B cell (primary cell): Measurements from ENCODE around the gene VPS72. TPM values are rescaled to one million over a fixed set of nuclear protein-coding genes. Genes with fewer than 3 reads are reported as not detected.

Source experiments
- ATAC-seq: fragments of 200-7000 bp; cut with Tn5 transposase; one replicate; pipeline ENCODE4 v1.10.0; 2021; ENCODE audit warnings: low read depth, mild to moderate bottlenecking, moderate number of reproducible peaks, moderate library complexity
- CTCF ChIA-PET: fragments of 350-600 bp; sonication (Branson Sonifier 250); formaldehyde crosslinking; loops from one replicate; lab custom pipeline; 2021; ENCODE audit warnings: antibody characterized with exemption, inconsistent platforms; lab: Charles Lee
- POLR2A ChIA-PET: fragments of 350-600 bp; sonication (Branson Sonifier 250); formaldehyde crosslinking; loops from one replicate; lab custom pipeline; 2021; ENCODE audit warnings: antibody characterized with exemption; lab: Charles Lee
- DNase-seq: peaks from one replicate; pipeline ENCODE4 v3.0.0; 2013
- H2AFZ ChIP-seq: 2 replicates; pipeline ENCODE4 v1.6.1; 2012; ENCODE audit warnings: mild to moderate bottlenecking, low read depth, low read length; ENCODE audit not compliant: insufficient read depth, poor library complexity, severe bottlenecking
- H3K27ac ChIP-seq, 2 donors: 1 replicate in 1 of 2; 2 replicates in 1 of 2; pipeline ENCODE4 v1.5.1; 2012 to 2013; ENCODE audit warnings: low read length in 2 of 2, mild to moderate bottlenecking in 2 of 2, moderate library complexity in 1 of 2
- H3K27me3 ChIP-seq, 4 experiments: fragments of 200-600 bp in 1 of 4; sonication (generic) in 1 of 4; replicated peaks in 1 of 4; 1 replicate in 2 of 4; 2 replicates in 2 of 4; pipeline versions ENCODE4 v1.6.1 to v1.7.0; 2013 to 2016; ENCODE audit warnings: low read length in 3 of 4, mild to moderate bottlenecking in 2 of 4, mixed read lengths in 1 of 4, moderate library complexity in 1 of 4; ENCODE audit not compliant: insufficient read depth in 4 of 4, control insufficient read depth in 3 of 4; ENCODE audit errors: control extremely low read depth in 1 of 4
- H3K36me3 ChIP-seq, 2 experiments: replicated peaks in 1 of 2; 1 replicate in 1 of 2; 2 replicates in 1 of 2; pipeline versions ENCODE4 v1.6.1 to v1.7.1; 2013; ENCODE audit warnings: low read length in 1 of 2; ENCODE audit not compliant: insufficient read depth in 2 of 2, control insufficient read depth in 1 of 2; ENCODE audit errors: control extremely low read depth in 1 of 2, extremely low read depth in 1 of 2
- H3K4me1 ChIP-seq, 2 donors: fragments of 200-600 bp in 1 of 2; sonication (generic) in 1 of 2; 1 replicate in 1 of 2; 2 replicates in 1 of 2; pipeline versions ENCODE4 v1.5.1 to v1.6.1; 2013 to 2017; ENCODE audit warnings: low read length in 2 of 2; ENCODE audit not compliant: control insufficient read depth in 2 of 2, insufficient read depth in 2 of 2
- H3K4me2 ChIP-seq: replicated peaks from 2 replicates; pipeline ENCODE3; 2012; ENCODE audit warnings: mild to moderate bottlenecking, low read depth, low read length; ENCODE audit not compliant: poor library complexity, severe bottlenecking
- H3K4me3 ChIP-seq, 5 experiments: fragments of 200-600 bp in 1 of 5; sonication (generic) in 1 of 5; 1 replicate in 3 of 5; 2 replicates in 2 of 5; pipeline versions ENCODE4 v1.5.1 to v1.7.0; 2011 to 2016; ENCODE audit warnings: low read length in 4 of 5, mild to moderate bottlenecking in 4 of 5, low read depth in 2 of 5, control low read depth in 1 of 5, moderate library complexity in 1 of 5; ENCODE audit not compliant: insufficient read depth in 1 of 5; ENCODE audit errors: control extremely low read depth in 1 of 5, extremely low read depth in 1 of 5
- H3K79me2 ChIP-seq: fragments of 200-600 bp; sonication (generic); one replicate; pipeline ENCODE4 v1.6.0; 2016; ENCODE audit warnings: low read length; ENCODE audit not compliant: control insufficient read depth, insufficient read depth
- H3K9ac ChIP-seq: fragments of 200-600 bp; sonication (generic); 2 replicates; pipeline ENCODE4 v1.6.1; 2017; ENCODE audit warnings: mild to moderate bottlenecking, low read length, moderate library complexity
- H3K9me3 ChIP-seq, 3 donors: one replicate each; pipeline versions ENCODE4 v1.6.1 to v1.7.1; 2013; ENCODE audit warnings: low read length in 2 of 3; ENCODE audit not compliant: control insufficient read depth in 2 of 3, insufficient read depth in 1 of 3; ENCODE audit errors: control extremely low read depth in 1 of 3
- H4K20me1 ChIP-seq: 2 replicates; pipeline ENCODE4 v1.6.0; 2012; ENCODE audit warnings: mild to moderate bottlenecking, low read length; ENCODE audit not compliant: insufficient read depth, control insufficient read depth, poor library complexity, severe bottlenecking
- H3K27ac Mint-ChIP-seq: one replicate; pipeline ENCODE4 v1.8.0; 2021; ENCODE audit warnings: mixed read lengths
- H3K27me3 Mint-ChIP-seq: one replicate; pipeline ENCODE4 v1.8.0; 2021; ENCODE audit warnings: mixed read lengths
- H3K4me1 Mint-ChIP-seq: one replicate; pipeline ENCODE4 v1.8.0; 2021; ENCODE audit warnings: mixed read lengths
- H3K4me3 Mint-ChIP-seq: one replicate; pipeline ENCODE4 v1.8.0; 2021; ENCODE audit warnings: mixed read lengths
- H3K9me3 Mint-ChIP-seq: one replicate; pipeline ENCODE4 v1.8.0; 2022; ENCODE audit warnings: mixed read lengths; ENCODE audit not compliant: insufficient read depth
- CTCF ChIP-seq: fragments of 200-600 bp; IDR thresholded peaks from one replicate; pipeline ENCODE4 v1.8.0; 2022; ENCODE audit warnings: antibody characterized with exemption, mild to moderate bottlenecking
- EZH2 ChIP-seq: IDR thresholded peaks from 2 replicates; pipeline ENCODE4 v1.6.1; 2012; ENCODE audit warnings: borderline replicate concordance, low read depth, mild to moderate bottlenecking, moderate library complexity, low read length; ENCODE audit not compliant: insufficient read depth, poor library complexity, severe bottlenecking
- WGBS: methylation state at CpG from one replicate; pipeline ENCODE4 v1.1.5; 2013; ENCODE audit warnings: missing lambda C conversion rate; ENCODE audit not compliant: insufficient coverage; 5-methylcytosine and 5-hydroxymethylcytosine counted together
- intact Hi-C: fragments of 100-400 bp; cut with micrococcal nuclease; formaldehyde crosslinking; loops from one replicate; pipeline ENCODE4 v1.10.0; 2022
- polyA plus RNA-seq: library from polyadenylated mRNA; depleted of rRNA; stranded (reverse); fragments of >200 nt; gene quantifications from 2 replicates; pipeline ENCODE4 v1.2.3, GENCODE V29; 2012
- total RNA-seq, 2 donors: library from RNA; stranded (reverse); fragments of 120-200 nt in 1 of 2; gene quantifications; 1 replicate in 1 of 2; 2 replicates in 1 of 2; pipeline versions ENCODE4 v1.2.3 to v1.2.4, GENCODE V29; 2013 to 2022

VPS72 gene
- total and polyA plus RNA-seq, 2 donors (not counting 1 experiment from before 2014, with no cell fraction given), result 42.1 to 48.7 TPM

DNA sequence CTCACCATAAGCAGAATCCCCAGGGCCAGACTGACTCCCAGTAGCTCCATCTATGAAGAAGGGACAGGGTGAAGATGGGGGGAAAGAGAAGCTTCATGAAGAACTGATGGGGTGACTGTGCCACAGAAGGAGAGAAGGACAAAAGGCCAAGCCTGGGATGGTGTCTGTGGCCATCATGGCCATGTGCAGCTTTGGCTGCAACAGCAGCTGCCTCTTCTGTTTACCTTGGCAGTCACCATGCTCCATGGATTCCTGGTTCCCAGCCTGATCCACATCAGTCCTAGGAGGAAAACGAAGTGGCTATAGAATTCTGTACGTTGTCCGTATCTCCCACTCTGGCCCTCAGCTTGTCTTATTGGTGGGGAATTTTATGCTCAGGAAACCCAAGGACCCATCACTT, 55.6 kb downstream of the VPS72 start:
- no peaks in the 10 kb centered on the region for H3K9me3 ChIP-seq
- no peaks in the 10 kb centered on the region for H3K36me3 ChIP-seq
- no CpG with 5 or more reads among the region's 3 CpGs for WGBS
- ChIA-PET POLR2A (interaction anchor here (0.6 kb wide), 1 partner anchor 128 kb away, joined by 3 read pairs; no protein-coding TSS in a partner anchor), CTCF (interaction anchor here (0.8 to 1.1 kb wide), 2 partner anchors 21 to 35 kb away, joined by 3 to 4 read pairs; no protein-coding TSS in a partner anchor)
- H3K9me3 Mint-ChIP-seq, result no peaks in the 10 kb centered on the region
- peaks cover 14% of the 10 kb centered on the region for H3K4me1 Mint-ChIP-seq
- peaks cover 6 to 15% of the 10 kb centered on the region in 2 donors for H3K4me1 ChIP-seq
- H3K9ac ChIP-seq, result no peak overlapping the region
- DNase-seq, result no peak
- H2AFZ ChIP-seq, result no peak overlapping the region
- ATAC-seq, result no peak
- no peak overlapping the region for H3K27ac ChIP-seq
- no peak overlapping the region for H3K4me3 ChIP-seq
- no peaks in the 10 kb centered on the region for H3K27me3 Mint-ChIP-seq
- intact Hi-C loops, result no loop called here
- H3K4me2 ChIP-seq, result no peak overlapping the region
- H3K27me3 ChIP-seq, result peaks cover 0 to 4% (median 0%) of the 10 kb centered on the region in 4 experiments
- no peak overlapping the region for H3K4me3 Mint-ChIP-seq
- no peaks in the 10 kb centered on the region for H3K79me2 ChIP-seq
- TF ChIP-seq CTCF (no peak), EZH2 (no peak)
- no peak overlapping the region for H3K27ac Mint-ChIP-seq
- H4K20me1 ChIP-seq, result no peaks in the 10 kb centered on the region

- no peaks in the 10 kb centered on the region for H3K36me3 ChIP-seq
- no peaks in the 10 kb centered on the region for H4K20me1 ChIP-seq
- WGBS, result 96% methylated on average over 59 of the region's 65 CpGs
- intact Hi-C loops, result no loop called here
- H3K79me2 ChIP-seq, result no peaks in the 10 kb centered on the region
- no peak overlapping the region for H3K9ac ChIP-seq
- CTCF ChIA-PET, result interaction anchor here (0.8 kb wide), 1 partner anchor 34 kb away, joined by 4 read pairs; no protein-coding TSS in a partner anchor
- TF ChIP-seq CTCF (no peak), EZH2 (no peak)
- no peak overlapping the region for H3K27ac Mint-ChIP-seq
- no peak overlapping the region for H3K4me3 ChIP-seq
- H3K4me1 Mint-ChIP-seq, result peaks cover 14% of the 10 kb centered on the region
- peaks cover 6 to 15% of the 10 kb centered on the region in 2 donors for H3K4me1 ChIP-seq
- H3K27me3 Mint-ChIP-seq, result no peaks in the 10 kb centered on the region
- no peak overlapping the region for H3K4me2 ChIP-seq
- no peaks in the 10 kb centered on the region for H3K9me3 ChIP-seq
- no peak for DNase-seq
- H3K4me3 Mint-ChIP-seq, result no peak overlapping the region
- H3K27ac ChIP-seq, result no peak overlapping the region
- POLR2A ChIA-PET, result no interaction called here
- no peaks in the 10 kb centered on the region for H3K9me3 Mint-ChIP-seq
- ATAC-seq, result no peak
- H3K27me3 ChIP-seq, result peaks cover 0 to 4% (median 0%) of the 10 kb centered on the region in 4 experiments
- H2AFZ ChIP-seq, result no peak overlapping the region
Measured at GRCh38 chr1:151133018-151133806, 56.8 kb downstream of the VPS72 start.
